ENCODE results near the gene REC8. TPM values are rescaled to one million over a fixed set of nuclear protein-coding genes. Genes with fewer than 3 reads are reported as not detected.

The REC8 gene
- total RNA-seq, 2 donors from 2014 or later, result 5.6 to 25.4 TPM

DNA sequence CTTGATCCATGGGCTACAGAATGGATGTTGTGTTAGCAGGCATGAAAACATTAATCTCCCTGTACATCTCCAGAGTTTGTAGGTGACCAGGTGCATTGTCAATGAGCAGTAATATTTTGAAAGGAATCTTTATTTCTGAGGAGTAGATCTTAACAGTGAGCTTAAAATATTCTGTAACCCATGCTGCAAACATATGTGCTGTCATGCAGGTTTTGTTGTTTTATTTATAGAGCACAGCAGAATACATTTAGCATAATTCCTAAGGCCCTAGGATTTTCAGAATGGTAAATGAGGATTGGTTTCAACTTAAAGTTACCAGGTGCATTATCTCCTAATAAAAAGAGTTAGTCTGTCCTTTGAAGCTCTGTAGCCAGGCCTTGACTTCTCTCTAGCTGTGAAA is 44.9 kb upstream of the REC8 start:
- intact Hi-C loops (cut with DNase I), result no loop called here
- no peak overlapping the region for H3K4me3 ChIP-seq
- no peak for DNase-seq (ENCODE audit: low spot score)
- TF ChIP-seq, protein P1, sequence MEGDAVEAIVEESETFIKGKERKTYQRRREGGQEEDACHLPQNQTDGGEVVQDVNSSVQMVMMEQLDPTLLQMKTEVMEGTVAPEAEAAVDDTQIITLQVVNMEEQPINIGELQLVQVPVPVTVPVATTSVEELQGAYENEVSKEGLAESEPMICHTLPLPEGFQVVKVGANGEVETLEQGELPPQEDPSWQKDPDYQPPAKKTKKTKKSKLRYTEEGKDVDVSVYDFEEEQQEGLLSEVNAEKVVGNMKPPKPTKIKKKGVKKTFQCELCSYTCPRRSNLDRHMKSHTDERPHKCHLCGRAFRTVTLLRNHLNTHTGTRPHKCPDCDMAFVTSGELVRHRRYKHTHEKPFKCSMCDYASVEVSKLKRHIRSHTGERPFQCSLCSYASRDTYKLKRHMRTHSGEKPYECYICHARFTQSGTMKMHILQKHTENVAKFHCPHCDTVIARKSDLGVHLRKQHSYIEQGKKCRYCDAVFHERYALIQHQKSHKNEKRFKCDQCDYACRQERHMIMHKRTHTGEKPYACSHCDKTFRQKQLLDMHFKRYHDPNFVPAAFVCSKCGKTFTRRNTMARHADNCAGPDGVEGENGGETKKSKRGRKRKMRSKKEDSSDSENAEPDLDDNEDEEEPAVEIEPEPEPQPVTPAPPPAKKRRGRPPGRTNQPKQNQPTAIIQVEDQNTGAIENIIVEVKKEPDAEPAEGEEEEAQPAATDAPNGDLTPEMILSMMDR (IDR thresholded peaks at IDR 0.05), result no peak
- TF ChIP-seq POLR2A (IDR thresholded peaks at IDR 0.05), result no peak
- TF ChIP-seq POLR2AphosphoS5 (IDR thresholded peaks at IDR 0.05), result no peak
- no peaks in the 10 kb centered on the region for H3K9me3 ChIP-seq
- H3K36me3 ChIP-seq, result peaks cover 0 to 15% of the 10 kb centered on the region in 2 donors
- H3K4me1 ChIP-seq (replicated peaks), result no peaks in the 10 kb centered on the region
- H3K27ac ChIP-seq, result no peak overlapping the region
- no peaks in the 10 kb centered on the region for H3K27me3 ChIP-seq (replicated peaks; ENCODE audit: insufficient read depth)

DNA sequence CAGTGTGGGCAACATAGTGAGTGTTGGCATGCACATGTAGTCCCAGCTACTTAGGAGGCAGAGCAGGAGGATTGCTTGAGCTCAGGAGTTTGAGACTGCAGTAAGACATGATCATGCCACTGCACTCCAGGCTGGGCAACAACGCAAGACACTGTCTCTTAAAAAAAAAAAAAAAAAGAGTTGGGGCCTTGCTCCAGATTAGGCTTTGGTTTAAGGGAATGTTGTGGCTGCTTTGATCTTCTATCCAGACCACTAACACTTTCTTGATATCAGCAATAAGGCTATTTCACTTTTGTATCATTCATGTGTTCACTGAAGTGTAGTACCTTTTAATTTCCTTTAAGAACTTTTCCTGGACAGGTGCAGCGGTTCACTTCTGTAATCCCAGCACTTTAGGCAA is 44.2 kb upstream of the REC8 start:
- peaks cover 0 to 14% of the 10 kb centered on the region in 2 donors for H3K36me3 ChIP-seq
- WGBS, result 84% methylated on average over 2 of the region's 2 CpGs
- no peaks in the 10 kb centered on the region for H3K4me1 ChIP-seq (replicated peaks)
- intact Hi-C loops (cut with DNase I), result no loop called here
- no peak overlapping the region for H3K27ac ChIP-seq
- TF ChIP-seq POLR2A (IDR thresholded peaks at IDR 0.05) (no peak), POLR2AphosphoS5 (IDR thresholded peaks at IDR 0.05) (no peak)
- TF ChIP-seq, protein P1 (IDR thresholded peaks at IDR 0.05), result no peak
- DNase-seq (ENCODE audit: low spot score), result no peak
- no peaks in the 10 kb centered on the region for H3K27me3 ChIP-seq (replicated peaks; ENCODE audit: insufficient read depth)
- H3K4me3 ChIP-seq, result no peak overlapping the region
- H3K9me3 ChIP-seq, result no peaks in the 10 kb centered on the region

DNA sequence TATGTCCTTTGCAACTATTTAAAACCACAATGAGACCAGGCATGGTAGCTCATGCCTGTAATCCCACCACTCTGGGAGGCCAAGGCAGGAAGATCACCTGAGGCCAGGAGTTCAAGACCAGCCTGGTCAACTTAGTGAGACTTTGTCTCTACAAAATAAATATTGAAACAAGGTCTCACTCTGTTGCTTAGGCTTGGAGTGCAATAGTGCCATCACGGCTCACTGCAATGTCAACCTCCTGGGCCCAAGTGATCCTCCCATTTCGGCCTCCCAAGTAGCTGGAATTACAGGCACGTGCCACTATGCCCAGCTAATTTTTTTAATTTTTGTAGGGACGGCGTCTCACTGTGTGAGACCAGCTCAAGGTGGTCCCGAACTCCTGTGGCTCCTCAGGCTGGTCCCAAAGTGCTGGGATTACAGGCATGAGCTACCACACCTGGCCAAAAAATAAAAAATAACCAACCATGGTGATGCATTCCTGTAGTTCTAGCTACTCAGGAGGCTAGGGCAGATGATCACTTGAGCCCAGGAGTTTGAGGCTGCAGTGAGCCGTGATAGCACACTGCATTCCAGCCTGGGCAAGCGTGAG is 42.4 kb upstream of the REC8 start:
- TF ChIP-seq, protein P1 (IDR thresholded peaks at IDR 0.05), result no peak
- TF ChIP-seq POLR2A (IDR thresholded peaks at IDR 0.05), result no peak
- no peak for TF ChIP-seq POLR2AphosphoS5 (IDR thresholded peaks at IDR 0.05)
- H3K27ac ChIP-seq, result no peak overlapping the region
- H3K36me3 ChIP-seq, result no peaks in the 10 kb centered on the region
- no peak overlapping the region for H3K4me3 ChIP-seq
- no peaks in the 10 kb centered on the region for H3K9me3 ChIP-seq
- 85% methylated on average over 8 of the region's 8 CpGs for WGBS
- no peak for DNase-seq (ENCODE audit: low spot score)
- no peaks in the 10 kb centered on the region for H3K27me3 ChIP-seq (replicated peaks; ENCODE audit: insufficient read depth)
- intact Hi-C loops (cut with DNase I), result no loop called here
- H3K4me1 ChIP-seq (replicated peaks), result no peaks in the 10 kb centered on the region

DNA sequence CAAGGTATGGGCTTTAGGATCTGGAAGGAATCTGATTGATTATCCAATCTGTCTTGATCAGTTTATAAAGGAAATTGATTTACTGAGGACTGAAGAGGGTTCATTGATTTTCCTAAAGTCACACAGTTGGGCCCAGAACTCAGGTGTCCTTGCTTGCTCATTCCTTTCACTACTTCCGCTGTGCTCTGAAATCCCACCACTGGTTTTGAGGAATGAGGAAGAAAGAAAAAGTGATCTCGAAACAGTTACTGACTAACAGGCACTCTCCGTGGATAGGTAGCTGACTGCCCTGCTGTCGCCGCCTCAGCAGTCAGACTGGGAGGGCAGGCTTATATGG is 41.5 kb upstream of the REC8 start, which contains the start of gene FITM1:
Gene FITM1, plus strand, starts transcription at position 280 of the 337 bp plus-strand sequence. CDS start 905 bp downstream, outside the sequence.
- Histone ChIP-seq H3K36me3 (no peaks in the 10 kb centered on the region), H3K9me3 (no peaks in the 10 kb centered on the region), H3K4me1 (replicated peaks) (no peaks in the 10 kb centered on the region), H3K27me3 (replicated peaks; ENCODE audit: insufficient read depth) (no peaks in the 10 kb centered on the region), H3K27ac (no peak within 1 kb of the TSS), H3K4me3 (no peak within 1 kb of the TSS)
- DNase-seq (ENCODE audit: low spot score), result no peak
- WGBS, result 89% methylated on average over 5 of the region's 5 CpGs
- TF ChIP-seq, protein P1 (IDR thresholded peaks at IDR 0.05), result no peak
- TF ChIP-seq POLR2A (IDR thresholded peaks at IDR 0.05) (no peak), POLR2AphosphoS5 (IDR thresholded peaks at IDR 0.05) (no peak)
- intact Hi-C loops (cut with DNase I), result no loop called here

All from prostate gland (tissue), 2 donors.